NCI-H446 treated with DMSO at 0.1 percent for 48 hours (cell line): ENCODE results near the gene ARL15.
A peak's percentile ranks its signal among the peaks of the same experiment; 100 is the strongest.

Source experiments
- DNase-seq: peaks from one replicate; lab custom pipeline; 2025; lab: John Stamatoyannopoulos, UW

The ARL15 gene

DNA sequence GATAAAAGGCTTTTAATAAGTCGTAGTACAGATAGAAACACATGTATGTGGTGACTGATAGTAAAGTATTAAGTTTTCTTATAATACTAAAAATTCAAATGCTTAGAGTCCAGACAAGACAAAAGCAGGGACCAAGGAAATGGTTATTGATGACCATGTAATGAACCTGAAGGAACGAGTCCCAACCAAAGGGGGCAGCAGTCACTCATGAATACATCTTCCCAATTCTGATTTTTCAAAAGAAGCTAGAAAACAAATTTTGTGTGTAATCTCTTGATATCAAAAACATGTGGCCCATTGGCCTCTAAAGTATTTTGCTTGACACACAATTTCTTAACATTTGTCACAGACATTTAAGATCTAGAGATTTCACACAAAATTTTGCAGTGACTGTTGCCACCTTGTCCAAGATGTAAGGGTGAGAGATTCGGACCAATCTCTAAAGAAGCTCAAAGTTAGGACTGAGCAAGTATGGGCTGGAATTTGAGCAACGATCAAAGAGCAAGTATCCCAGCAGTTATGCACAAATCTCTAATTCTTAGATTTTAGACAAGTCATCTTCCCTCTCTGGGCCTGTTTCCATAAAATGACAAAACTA lies 66.8 kb downstream of the ARL15 start:
- DNase-seq = peak; percentile 15

DNA sequence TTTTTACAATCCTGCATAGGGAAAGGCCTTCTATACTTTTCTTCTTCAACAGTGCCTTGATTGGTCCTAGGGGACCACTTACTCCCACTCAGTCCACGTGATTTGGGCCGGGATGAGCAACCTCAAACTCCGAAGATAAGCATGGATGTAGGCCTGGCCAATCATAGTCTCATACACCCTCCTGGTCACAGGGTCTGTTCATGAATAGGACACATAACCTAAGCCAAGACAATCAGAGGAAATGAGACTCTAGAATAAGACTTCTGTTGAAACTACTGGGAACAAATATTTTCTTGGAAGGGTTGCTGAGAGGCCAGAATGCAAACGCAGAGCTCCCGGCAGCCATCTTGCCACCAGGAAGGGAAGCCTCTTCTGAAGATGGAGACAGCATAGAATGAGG lies 68.1 kb downstream of the ARL15 start:
- no peak for DNase-seq

DNA sequence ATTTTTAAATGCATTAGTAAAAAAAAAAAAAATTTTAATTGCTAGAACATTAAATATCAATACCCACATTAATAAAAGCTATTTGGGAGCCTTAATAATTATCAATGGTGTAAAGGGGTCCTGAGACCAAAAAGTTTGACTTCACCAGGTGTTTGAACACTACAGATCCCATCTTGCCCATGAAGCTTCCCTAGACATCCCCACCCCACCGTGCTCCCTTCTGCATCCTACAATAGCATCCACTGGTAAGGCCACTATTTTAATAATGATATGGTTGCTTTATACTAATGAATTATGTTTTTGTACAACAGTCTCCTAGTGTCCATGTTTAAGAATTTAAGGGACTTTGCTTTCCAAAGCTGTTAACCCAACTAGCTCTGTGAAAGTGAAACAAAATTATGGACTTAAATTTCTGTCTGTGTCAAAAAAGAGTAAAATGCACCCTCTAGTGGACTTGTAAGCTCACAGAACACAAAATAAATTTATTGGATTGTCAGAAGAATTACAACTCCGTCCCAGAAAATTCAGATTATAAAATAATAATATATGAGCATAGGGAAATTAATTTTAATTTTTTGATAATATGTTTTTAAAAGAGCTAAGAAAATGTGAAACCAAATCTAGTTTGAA lies 76.0 kb downstream of the ARL15 start:
- DNase-seq = no peak

DNA sequence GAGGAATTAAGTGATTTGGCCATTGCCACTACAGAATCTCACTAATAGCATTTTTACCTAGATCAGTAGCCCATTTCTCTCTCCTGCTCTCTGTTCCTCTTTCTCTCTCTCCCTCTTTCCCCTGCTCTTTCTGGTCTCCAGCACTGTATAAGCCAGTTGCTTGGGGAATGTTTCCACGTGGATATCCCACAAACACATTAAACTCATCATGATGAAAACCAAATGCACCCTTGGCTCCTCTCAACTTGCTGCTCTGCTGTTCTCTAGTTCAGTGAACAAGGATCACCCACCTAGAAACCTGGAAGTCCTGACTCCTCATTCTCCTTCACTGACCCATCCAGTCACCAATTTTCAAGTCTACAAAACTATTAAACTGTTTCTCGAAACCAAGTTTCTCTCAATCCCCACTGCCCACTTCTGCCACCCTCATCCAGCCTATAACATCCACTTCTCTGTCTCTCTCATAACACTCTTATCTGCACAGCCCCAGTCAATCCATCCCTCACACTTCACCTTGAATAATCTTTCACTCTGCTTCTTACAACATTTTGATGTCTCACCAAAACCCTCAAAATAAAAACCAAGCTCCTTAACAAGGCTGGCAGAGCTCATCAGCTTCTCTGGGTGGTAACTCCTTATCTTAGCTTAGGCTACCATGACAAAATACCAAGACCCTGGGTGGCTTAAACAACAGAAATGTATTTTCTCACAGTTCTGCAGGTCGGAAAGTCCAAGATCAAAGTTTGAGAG lies 79.3 kb downstream of the ARL15 start:
- DNase-seq = no peak

DNA sequence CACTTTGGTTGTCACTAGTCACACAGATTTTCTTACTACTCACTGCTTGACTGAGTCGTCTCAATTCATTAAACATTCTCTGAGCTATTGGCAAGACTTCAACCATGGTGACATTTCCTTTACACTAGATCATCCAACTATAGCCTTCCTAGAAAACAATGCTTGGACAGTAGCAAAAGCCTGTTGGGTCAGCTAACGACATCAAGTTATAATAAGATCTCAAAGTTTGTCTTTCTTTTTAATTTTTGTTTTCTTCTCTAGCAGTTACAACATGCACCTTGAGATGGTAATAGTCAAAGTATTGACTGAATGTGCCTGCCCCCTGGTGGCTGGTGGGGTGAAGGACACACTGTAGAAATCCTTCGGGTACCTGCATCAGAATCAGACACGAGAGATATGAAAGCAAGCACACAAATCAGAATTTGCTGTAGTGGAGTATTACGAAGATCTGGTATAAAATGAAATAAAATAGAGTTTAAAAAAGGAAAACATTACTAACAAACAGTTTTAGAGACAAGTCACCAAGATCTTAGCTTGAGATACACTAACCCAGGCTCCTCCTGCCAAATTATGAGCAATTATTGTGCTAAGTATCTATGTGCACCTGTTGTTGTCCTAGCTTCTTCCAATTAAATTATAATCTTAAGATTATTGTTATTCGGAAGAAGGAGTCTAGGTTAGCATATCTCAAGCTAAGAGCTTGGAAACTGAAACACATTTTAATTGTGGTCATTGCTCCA lies 81.2 kb downstream of the ARL15 start:
- no peak for DNase-seq

DNA sequence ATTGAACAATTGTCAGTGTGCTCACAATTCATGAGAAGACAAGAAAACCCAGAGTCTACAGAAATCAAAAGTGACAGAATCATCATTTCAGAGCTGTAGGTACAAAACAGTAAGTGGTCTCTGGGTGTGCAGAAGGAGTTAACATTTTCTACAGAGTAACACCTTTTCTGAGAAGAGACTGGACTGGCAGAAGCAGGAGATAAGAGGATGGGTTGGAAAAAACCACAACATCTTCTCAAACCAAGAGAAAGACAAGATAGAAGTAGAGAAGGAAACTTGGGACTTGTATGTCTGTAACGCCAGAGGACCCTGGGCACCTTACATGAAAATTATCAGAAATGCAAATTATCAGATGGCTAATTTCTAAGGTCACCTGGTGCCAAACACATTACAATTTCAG lies 82.6 kb downstream of the ARL15 start:
- DNase-seq = no peak

DNA sequence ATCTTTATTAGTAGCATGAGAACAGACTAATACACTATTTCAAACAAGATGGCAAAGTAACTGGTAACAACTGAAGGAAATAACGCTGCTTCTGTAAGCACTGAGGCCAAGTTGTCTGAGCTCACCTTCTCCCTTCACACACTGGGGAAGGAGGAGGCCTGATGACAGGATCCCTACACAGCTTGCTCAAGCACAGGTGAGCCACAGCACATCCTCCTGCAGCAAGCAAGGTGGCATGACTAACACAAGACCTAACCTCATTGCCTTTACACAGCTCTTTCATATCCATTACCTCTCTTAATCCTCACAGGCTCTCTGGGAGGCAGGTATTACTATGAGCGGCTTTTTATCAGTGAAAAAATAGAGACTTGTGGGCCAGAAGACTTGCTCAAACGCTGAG lies 83.3 kb downstream of the ARL15 start:
- no peak for DNase-seq

DNA sequence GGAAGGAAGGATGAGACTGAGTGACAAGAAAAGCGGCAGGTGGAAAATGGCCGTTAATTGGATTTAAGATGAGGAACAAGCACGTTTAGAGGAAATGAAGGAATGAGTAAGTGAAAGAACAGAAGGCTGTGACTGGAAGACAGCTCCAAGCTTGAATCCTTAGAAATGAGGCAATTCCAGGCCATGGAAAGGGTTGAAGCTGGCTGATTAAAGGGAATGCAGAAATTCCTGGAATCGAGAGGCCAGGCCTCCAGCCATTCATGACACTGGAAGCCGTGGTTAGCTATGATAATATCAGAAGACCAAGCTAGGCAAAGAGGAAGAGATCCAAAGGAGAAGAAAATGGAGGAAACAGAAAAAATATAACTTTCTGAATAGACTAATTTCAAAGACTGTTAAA lies 84.2 kb downstream of the ARL15 start:
- DNase-seq = no peak

DNA sequence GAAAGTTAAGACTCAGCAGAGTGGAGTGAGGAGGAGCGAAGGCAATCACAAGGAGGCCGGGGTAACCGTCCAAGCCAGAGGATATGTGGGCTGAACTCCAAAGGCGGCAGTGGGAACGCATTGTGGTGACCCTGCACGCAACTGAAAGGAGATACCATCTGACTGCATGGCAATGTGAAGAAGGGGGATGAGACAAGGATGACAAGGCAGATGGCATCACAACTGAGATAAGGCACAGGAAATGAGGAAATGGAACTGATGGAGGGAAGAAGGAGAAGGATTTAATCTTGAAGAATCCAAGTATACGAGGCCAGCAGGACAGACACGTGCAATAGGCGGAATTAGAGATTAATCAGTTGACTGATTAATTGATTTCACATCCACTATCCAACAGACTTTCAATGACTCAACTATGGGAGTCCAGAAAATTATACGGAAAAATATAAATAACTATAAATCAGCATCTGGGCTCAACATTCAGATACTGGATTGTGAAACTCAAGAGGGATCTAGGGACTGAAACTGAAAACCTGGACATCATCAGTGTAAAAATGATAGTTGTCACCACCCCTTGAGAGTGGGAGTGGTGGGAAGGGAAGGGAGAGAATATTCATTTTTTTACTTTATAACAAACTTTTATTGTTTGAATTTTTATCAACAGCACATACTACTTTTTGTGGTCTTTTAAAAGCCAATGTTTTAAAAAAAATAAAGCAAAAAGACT lies 86.1 kb downstream of the ARL15 start:
- no peak for DNase-seq

DNA sequence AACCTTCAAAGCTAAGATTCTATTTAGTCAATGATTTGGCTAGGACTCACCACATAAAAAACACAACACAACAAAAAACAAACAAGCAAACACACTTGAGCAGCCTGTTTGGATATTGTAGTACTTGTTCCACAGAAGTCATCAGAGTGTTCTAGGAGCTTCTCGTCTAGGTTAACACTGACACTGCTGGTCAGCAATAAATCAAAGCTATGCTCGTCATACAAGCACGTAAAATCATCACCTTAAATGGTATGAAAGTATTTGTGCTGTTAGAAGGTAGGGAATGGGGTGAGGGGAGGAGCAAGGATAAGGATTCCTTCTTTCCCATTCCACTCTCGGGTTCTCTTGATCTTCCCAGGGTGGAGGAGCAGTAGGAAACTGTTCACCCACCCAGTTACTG lies 88.0 kb downstream of the ARL15 start:
- DNase-seq = no peak

DNA sequence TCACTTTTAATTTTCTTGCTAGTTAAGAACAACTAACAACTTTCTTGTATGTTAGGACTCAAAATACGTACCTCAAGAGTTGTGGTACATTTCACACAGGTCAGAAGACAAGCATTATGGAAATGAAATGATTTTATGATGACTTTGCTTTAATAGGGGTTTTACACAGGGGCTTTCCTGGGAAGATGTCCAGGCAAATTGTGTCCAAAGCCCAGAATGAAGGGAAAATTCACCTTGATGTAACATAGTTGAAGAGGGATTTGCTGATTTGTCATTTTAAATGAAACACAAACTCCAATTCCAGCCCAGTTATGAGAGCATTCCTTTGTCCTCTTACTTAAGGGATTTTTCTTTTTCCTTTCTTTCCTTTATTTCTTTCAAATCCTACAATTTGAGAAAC lies 89.2 kb downstream of the ARL15 start:
- DNase-seq = no peak

DNA sequence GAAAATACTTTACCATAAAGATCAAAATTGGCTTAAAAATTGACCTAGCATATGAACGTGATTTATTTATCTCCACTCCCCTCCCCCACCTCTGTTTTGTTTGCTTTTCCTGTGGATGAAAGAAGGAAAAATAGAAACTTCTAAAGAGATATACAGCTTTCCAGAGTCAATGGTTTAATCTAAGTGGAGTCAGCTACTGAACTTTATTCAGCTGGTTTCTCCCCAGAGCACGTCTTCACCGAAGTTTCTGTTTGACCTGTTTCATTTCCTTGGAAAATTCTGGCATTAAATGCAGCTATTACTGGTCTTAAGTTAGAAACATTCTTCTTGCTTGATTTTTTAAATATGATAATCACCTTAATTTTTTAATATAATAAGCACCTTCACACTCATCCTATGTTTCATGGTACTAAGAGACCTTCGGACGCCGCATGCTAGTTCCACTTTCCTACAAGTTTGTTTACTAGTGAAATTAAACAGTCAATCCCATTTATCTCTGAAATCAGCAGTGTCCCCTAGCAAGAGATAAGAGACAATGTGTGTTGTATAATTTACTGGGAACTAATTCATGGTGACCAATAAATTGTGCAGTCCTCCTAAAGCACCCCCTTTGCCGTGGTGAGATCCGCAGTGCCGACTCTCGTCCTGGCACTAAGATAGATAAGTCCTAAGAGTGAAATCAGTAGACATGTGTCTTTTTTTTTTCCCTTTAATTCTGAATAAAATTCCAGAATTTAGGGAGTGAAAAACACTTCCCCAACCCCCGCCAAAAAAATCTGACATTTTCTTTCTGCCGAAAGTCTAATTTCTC lies 89.9 kb downstream of the ARL15 start:
- no peak for DNase-seq

DNA sequence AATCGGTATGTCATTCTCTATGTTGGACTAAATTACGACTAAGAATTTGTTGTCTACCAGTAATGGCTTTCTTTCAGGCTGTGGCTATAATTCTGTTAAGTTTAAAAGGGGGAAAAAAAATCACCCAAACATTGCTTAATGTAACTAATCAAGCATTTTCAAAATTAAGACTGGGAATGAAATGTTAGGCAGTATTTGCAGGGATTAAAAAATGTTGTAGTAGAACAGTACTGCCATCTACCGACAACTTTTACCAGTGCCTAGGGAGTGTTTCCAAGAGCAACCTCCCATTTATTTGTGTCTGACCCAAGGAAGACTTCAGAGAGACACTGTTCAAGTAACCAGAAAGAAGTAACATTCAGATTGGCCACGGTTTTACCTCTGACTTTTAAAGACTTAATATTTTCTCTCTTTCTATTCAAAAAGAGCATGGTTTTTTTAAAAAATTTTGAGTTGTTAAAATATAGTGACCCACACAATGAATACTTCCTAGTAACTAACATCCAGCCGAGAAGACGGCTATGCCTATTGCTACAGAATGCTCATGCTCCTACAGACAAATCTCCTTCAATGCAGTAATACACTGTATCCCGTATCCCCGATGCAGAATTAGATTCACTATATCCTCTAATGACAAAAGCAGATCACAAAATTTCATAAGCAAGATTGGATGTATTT lies 92.4 kb downstream of the ARL15 start:
- DNase-seq = peak; percentile 41

DNA sequence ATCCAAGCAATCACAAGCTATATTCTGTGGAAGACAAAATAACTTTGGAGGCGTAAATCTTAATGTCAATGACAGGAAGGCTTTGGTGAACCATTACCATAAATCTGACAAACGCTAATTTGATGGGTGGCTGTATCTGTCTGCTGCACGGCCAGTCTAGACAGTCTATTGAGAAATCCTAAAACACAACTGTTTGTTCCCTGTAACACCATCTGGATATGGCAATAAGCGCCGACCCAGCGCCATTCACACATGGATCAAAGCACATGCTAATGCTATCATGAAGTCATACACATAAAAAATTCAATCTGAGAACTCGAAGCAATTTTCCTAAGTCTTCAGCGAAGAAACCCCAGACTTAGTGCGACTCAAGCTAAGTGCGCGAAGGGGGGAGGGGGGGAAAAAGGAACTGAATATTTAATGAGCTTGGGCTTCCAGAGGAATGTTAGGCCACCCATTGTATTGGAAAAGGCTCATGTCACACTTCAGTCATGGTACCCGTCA lies 95.1 kb downstream of the ARL15 start:
- no peak for DNase-seq

DNA sequence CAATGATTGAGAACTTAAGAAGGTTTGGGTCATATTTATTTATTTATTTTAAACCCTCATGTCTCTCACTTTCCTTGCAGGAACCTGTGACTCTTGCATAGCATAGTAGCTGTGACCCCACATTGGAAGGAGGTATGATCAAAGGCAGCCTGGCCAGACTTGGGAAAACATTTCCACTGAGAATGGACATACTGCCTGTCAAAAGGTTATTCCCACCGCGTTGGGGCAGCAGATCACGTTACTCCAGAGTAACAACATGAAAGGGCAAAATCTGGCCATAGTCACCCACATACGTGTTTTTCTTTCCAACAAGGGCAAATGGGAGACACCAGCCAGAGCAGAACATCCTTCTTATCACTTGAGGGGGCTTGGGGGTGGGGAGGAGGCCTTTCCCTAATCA lies 95.7 kb downstream of the ARL15 start:
- DNase-seq = no peak

DNA sequence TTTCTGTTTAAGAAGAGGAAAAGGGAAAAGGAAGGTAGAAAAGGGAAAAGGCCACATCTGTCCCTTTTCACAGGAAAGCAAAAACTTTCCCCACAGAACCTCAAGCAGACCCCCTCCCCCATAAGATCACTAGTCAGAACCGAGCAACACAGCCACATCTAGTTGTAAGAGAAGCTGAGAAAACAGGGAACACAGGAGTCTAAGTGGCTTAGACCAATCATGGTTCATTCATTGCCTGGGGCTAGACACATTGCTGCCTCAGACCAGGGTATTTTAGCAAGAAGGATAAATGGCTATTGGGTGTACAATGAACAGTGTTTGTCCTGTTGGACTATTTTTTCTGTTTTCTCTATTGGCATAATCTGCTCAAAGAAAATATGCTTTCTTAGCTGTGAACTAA lies 98.0 kb downstream of the ARL15 start:
- no peak for DNase-seq

DNA sequence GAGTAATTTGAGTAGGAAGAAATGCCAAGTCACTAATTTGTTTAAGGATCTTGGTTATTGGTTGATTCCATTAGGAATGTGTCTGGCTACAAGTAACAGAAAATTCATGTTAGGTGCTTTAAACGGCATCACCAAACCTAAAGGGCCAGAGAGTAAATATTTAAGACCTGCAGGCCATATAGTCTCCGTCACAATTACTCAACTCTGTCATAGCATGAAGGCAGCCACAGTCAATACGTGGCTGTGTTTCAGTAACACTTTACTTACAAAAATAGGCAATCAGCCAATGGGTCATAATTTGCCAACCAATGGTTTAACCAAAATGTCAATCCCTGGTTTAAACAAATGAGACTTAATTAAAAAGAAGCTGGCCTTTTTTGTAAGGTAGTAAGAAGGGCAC lies 98.5 kb downstream of the ARL15 start:
- DNase-seq = no peak

DNA sequence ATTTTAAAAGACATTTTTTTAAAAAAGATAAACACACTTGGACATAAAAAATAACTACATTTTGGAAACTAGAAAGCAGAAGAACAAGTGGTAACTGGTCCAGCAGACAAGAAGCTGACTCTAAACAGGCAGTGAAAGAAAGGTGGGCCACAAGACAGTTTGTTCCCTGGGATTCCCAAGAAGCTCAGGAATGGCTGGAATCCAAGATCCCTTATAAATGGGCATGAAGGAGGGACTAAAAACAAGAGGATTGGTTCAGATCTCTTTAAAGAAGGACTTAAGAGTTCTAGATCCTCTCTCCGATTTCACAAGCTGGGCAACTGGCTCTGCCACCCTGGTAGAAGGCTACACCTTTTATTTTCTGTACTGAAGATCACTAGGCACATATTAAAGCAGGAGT lies 102.8 kb downstream of the ARL15 start:
- no peak for DNase-seq

DNA sequence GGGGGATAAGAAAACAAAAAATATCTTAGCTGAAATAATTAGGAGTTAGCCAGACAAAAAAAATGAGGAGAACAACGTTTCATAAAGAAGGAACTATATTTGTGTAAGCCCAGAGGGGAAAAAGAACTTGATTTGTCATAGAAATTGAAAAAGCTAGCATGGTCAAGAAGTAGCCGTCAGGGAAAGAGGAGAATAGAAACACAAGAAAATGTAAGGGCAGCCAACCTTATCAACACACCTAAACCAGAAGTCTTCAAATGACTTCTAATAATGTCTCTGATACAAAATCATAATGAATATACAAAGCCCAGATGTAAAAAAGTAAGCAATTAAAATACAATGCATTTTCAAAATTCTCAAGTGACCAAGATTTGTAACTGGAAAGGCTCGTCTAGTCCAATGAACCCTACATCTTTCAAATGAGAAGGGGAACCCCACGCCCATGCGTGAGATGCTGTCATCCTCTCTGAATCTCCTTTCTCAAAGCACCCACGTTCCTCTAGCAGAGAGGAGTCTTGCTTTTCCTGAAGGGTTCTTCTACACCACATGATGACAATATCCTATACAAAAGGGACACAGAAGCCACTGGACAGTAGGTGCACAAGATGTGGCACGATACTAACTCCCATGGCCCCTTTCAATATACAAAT lies 103.7 kb downstream of the ARL15 start:
- DNase-seq = no peak

DNA sequence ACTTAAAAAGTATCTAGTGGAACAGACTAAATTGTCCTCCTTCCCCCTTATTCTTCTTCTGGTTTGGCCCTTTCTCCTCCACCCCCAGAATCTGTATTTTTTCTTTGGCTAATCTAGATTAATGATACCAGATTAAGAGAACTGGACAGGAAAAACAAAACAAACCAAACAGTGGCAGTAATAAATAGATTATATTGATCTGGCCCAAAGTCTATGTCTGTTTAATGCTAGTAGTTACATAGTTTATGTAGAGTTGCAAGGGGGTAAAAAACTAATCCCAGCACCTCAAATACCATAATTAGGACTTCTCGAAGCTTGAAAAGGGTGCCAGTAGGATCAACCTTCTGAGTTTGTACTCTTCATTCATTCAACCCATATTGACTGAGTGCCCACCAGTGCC lies 104.5 kb downstream of the ARL15 start:
- no peak for DNase-seq
